Activated CD8-positive, alpha-beta memory T cell treated with anti-CD3 and anti-CD28 coated beads for 36 hours (primary cell): ENCODE results near the gene MID1. TPM values are rescaled to one million over a fixed set of nuclear protein-coding genes. Genes with fewer than 3 reads are reported as not detected.

ENCODE experiments used
- CTCF ChIA-PET: fragments of 350-600 bp; sonication (Branson Sonifier 250); formaldehyde crosslinking; loops from one replicate; lab custom pipeline; 2021; ENCODE audit warnings: antibody characterized with exemption; lab: Charles Lee
- POLR2A ChIA-PET: fragments of 350-600 bp; sonication (Branson Sonifier 250); formaldehyde crosslinking; loops from one replicate; lab custom pipeline; 2021; ENCODE audit warnings: antibody characterized with exemption; lab: Charles Lee
- total RNA-seq, 2 experiments: library from RNA; stranded (reverse); gene quantifications; one replicate each; pipeline ENCODE4 v1.2.3, GENCODE V29; 2021

Gene MID1
- total RNA-seq, 2 experiments from 2014 or later: 0.08 to 0.10 TPM

GRCh38 chrX:10582215-10582733, 38.1 kb downstream of the MID1 start:
- ChIA-PET POLR2A (no interaction called here), CTCF (no interaction called here)

DNA sequence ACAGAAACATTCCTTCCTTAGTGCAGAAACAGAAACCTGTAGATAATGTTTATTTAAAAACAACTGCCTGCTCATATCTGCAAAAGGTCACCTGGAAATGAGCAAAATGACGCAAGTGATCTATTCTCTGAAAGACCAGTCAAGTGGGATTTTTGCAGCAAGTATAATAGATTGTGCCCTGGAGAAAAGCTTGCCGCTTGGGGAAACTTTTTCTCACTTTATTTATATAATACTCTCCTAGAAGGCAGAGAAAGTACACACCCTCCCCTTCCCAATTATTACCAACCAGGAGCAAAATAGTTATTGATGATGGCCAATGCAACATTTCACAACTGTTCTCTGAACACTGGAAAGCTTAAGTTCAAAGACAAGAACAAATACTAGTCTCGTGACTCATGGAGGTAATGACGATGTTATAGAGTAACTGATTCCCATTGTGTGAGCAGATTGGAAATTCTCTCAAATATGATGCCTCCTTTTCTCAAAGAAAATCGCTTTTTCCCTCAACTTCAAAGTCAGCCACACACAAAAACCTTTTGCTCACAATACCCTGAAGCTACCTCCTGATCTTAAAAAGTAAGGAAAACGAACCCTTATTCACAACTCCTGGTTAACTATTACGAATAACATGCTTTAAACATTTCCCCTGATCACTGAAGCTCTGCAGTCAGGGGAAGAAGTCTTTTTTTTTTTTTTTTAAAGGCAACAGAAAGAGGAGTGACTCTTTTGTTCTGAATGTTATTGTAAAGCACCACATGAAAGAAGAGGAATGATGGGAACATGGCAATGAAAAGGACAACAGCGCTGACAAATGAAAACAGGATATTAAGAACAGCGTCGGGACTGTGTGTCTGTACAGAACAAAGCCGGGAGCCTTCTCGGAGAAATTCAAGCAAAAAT, 41.0 kb downstream of the MID1 start:
- POLR2A ChIA-PET: no interaction called here
- CTCF ChIA-PET: no interaction called here

- POLR2A ChIA-PET: no interaction called here
- CTCF ChIA-PET: no interaction called here
These were observed 41.9 kb downstream of the MID1 start for GRCh38 chrX:10578527-10578926.

- POLR2A ChIA-PET: no interaction called here
- CTCF ChIA-PET: no interaction called here
These were observed 42.5 kb downstream of the MID1 start for GRCh38 chrX:10577853-10578252.

DNA sequence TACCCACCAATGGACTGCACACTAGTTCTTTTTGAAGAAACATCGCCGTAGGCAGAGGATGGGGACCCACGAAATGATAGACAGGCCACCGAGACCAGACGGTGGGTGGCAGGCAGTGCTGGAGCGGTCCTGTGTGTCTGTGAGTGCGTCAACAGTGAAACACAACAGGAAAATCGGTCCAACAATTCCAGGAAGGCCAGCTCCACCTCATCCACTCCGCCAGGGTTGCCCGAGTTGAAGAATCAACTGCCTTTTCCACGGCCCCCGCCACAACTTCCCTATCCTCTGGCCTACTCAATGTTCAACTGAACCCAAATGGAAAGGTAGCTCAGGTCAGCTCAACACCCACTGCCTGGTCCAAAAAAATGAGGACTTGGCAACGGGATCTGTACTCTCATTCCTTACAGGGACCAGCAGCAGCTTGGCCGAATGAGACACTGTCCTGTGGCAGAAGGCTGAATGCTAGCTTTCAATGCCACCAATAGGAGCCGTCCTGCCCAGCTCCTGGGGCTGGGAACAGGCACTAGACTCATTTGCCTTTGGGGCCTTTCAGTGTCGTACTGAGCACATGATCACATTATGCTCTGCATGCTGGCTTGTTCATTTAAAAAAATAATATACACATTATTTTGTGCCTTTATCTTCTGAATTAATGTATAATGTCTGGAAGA, 43.5 kb downstream of the MID1 start:
- POLR2A ChIA-PET: no interaction called here
- CTCF ChIA-PET: no interaction called here

GRCh38 chrX:10576186-10576585, 44.2 kb downstream of the MID1 start:
- ChIA-PET POLR2A (no interaction called here), CTCF (no interaction called here)

DNA sequence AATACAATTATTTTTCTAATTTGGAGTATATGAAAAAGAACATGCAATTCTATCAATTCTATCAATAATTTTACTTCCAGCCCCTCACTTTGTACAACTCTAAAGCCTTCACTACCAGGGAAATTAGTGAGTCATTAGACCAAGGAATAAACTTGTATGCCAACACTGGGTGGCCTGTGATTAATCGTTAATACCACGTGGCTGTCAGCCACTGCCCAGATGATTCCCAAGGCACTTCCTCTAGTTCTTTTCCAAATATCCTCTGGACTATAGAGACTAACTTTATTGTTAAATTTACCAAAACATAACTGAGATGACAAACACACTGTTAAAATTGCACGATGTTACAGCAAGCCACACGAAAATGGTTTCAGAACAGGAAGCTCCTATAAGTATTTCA, 45.7 kb downstream of the MID1 start:
- ChIA-PET POLR2A (no interaction called here), CTCF (no interaction called here)

DNA sequence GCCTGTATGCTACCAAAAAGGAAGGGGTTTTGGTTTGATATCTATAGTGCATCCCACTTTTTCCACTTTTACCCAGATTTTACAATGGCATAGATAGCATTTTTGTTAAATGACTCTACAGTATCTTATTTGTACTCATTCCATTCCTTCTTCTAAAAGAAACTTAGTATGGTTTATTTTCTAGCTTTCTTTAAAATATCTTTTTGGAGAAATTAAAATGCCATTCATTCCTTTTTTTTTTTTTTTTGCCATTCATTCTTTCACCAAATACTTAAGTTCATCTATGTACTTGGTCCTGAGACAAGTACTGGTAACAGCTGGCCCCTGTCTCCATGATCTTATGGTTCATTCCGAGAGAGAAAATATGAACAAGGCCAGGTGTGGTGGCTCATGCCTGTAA, 49.1 kb downstream of the MID1 start:
- CTCF ChIA-PET: no interaction called here
- POLR2A ChIA-PET: no interaction called here

DNA sequence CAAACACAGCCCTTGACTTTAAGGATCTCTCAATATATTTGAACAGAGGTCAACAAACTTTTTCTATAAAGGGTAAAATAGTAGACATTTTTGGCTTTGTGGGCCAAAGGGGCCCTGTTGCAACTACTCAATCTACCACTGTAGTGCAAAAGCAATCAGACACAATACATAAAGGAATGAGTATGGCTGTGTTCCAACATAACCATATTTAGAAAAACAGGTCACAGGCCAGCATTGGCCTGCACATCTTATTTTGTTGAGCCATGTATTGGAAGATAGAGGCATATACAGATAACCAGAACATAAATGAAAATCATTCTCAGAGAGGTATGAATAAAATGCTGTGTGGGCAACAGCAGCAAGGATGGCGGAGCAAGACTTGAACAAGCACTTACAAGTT, 49.8 kb downstream of the MID1 start:
- ChIA-PET CTCF (no interaction called here), POLR2A (no interaction called here)

- CTCF ChIA-PET: no interaction called here
- POLR2A ChIA-PET: no interaction called here
These were observed 50.4 kb downstream of the MID1 start for GRCh38 chrX:10569946-10570345.

DNA sequence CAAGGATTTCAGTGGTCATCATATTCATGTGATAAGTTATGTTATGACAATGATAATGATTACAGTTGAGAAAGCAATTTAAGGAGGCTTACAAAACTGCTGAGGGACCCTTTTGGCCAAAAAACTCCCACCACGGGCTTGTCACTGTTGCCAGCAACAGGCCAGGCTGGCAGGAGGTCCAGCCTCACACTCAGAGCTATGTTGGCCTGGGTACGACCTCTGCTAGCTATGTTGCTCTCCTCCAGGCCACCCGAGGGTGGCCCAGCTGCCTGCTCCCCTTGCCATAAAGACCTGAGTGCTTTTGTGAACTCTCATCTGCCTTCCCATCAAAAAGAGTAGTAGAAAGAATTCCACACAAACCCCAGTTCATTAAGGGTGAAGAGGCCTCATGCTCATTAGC, 52.0 kb downstream of the MID1 start:
- ChIA-PET CTCF (no interaction called here), POLR2A (no interaction called here)

GRCh38 chrX:10567136-10567535, 53.2 kb downstream of the MID1 start:
- ChIA-PET CTCF (no interaction called here), POLR2A (no interaction called here)

GRCh38 chrX:10566716-10567097, 53.7 kb downstream of the MID1 start:
- CTCF ChIA-PET: no interaction called here
- POLR2A ChIA-PET: no interaction called here

GRCh38 chrX:10564484-10564883, 55.9 kb downstream of the MID1 start:
- CTCF ChIA-PET: no interaction called here

GRCh38 chrX:10557166-10557565, 63.2 kb downstream of the MID1 start:
- ChIA-PET POLR2A (no interaction called here), CTCF (no interaction called here)

More at GRCh38 chrX:10564484-10564883, 55.9 kb downstream of the MID1 start:
- POLR2A ChIA-PET: no interaction called here

- ChIA-PET POLR2A (no interaction called here), CTCF (no interaction called here)
These were observed 64.0 kb downstream of the MID1 start for GRCh38 chrX:10556405-10556804.

- CTCF ChIA-PET: no interaction called here
These were observed 64.5 kb downstream of the MID1 start for GRCh38 chrX:10555846-10556245.

DNA sequence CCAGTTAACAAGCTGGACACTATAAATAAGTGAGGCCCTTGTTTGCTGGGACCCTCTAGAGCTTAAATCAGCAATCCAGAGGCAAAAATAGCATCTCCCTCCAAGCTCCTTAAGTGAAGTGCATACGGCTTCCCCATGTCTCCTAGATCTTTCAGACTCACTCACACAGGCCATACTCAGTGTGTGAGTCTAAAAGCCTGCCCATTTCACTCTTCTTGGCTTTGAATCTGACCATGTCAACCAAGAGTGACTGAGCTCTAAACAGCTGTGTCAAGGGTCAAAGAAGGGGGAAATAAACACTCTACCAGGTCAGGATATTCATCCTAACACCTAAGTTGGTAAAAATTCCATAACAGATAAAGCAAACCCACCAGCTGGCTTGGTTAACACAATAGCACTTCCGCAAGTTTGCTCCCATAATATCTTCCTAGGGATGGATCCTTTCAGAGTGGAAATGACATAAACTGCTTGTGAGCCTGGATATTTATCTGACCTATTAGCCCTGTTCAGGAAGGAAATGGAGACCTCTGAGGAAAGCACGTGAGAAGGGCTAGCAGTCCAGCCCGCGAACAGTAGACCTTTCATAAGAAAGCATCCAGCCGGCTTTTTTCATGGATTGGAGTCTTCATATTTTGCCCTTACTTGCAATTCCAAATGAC, 65.6 kb downstream of the MID1 start:
- ChIA-PET POLR2A (no interaction called here), CTCF (no interaction called here)

More at GRCh38 chrX:10555846-10556245, 64.5 kb downstream of the MID1 start:
- POLR2A ChIA-PET: no interaction called here

DNA sequence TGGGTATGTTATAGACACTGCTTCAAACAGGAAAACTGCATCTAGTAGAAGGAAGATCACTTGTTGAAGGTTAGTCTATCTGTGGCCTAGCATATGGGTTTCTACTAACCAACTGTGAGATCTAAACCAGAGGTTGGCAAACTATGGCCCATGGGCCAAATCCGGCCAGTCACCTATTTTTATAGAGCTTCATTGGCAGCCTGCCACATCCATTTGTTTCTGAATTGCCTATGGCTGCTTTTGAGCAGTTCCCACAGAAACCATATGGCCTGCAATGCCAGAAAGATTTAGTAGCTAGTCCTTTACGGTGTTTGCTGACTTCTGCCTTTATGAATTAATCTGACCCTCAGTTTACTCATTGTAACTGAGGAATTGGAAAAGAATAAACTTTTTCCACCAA, 71.1 kb downstream of the MID1 start:
- CTCF ChIA-PET: no interaction called here
- POLR2A ChIA-PET: no interaction called here

- ChIA-PET POLR2A (no interaction called here), CTCF (no interaction called here)
These were observed 71.7 kb downstream of the MID1 start for GRCh38 chrX:10548688-10549087.
